ENCODE data around the gene ARMC9. TPM values are rescaled to one million over a fixed set of nuclear protein-coding genes. Genes with fewer than 3 reads are reported as not detected.

The ARMC9 gene
- total and polyA plus RNA-seq, 2 donors (not counting 3 experiments of a cell fraction or from before 2014, with no cell fraction given) = 16.4 to 24.2 TPM

- intact Hi-C loops (cut with micrococcal nuclease) (no loop called here), dilution Hi-C loops (cut with MboI; ENCODE audit: extremely low pct_ligation_motif_present, low sequenced_read_pairs) (no loop called here)
- Histone ChIP-seq H3K4me3 (replicated peaks in 1 of 3; ENCODE audit: insufficient read depth in 1 of 3, low read depth in 1 of 3, low read length in 3 of 3) (no peak overlapping the region), H3K27me3 (ENCODE audit: control insufficient read depth in 2 of 2, insufficient read depth in 2 of 2, low read length in 2 of 2) (no peaks in the 10 kb centered on the region), H3K27ac (ENCODE audit: insufficient read depth, low read depth, low read length) (no peak overlapping the region), H3K9ac (replicated peaks; ENCODE audit: extremely low read depth, insufficient read depth, low read length) (no peak overlapping the region), H3K79me2 (ENCODE audit: control insufficient read depth, insufficient read depth, low read length) (no peaks in the 10 kb centered on the region), H3K9me3 (replicated peaks; ENCODE audit: control insufficient read depth, insufficient read depth, low read length) (no peaks in the 10 kb centered on the region), H2AFZ (ENCODE audit: low read depth, low read length) (no peak overlapping the region), H3K36me3 (ENCODE audit: control insufficient read depth in 2 of 2, extremely low read depth in 1 of 2, insufficient read depth in 2 of 2, low read length in 2 of 2) (no peaks in the 10 kb centered on the region), H4K20me1 (replicated peaks; ENCODE audit: control insufficient read depth, extremely low read depth, insufficient read depth, low read length) (no peaks in the 10 kb centered on the region), H3K9me1 (replicated peaks; ENCODE audit: control insufficient read depth, extremely low read depth, insufficient read depth, low read length) (no peaks in the 10 kb centered on the region), H3K4me1 (ENCODE audit: control insufficient read depth, extremely low read depth, insufficient read depth, low read length) (peaks cover 3% of the 10 kb centered on the region), H3K4me2 (ENCODE audit: insufficient read depth, low read length) (no peak overlapping the region)
- BruUV-seq (replicated peaks) = no TSS peak
- ChIA-PET CTCF (interaction anchor here (1.1 to 5.4 kb wide), 10 partner anchors 10 to 307 kb away, joined by 3 to 70 read pairs (median 12); no protein-coding TSS in a partner anchor), POLR2A (no interaction called here)
- DNase-seq (ENCODE audit: low read depth, low spot score) = no peak
- FAIRE-seq = no peak
- TF ChIP-seq MYC (IDR thresholded peaks at IDR 0.05; ENCODE audit: low read depth, low read length) (no peak), POLR2A (IDR thresholded peaks at IDR 0.05; ENCODE audit: low read depth, low read length) (no peak), POLR2AphosphoS5 (IDR thresholded peaks at IDR 0.05; ENCODE audit: insufficient read depth, low read depth, low read length) (no peak), FOS (IDR thresholded peaks at IDR 0.05; ENCODE audit: borderline replicate concordance, insufficient read depth, low read length) (no peak), CTCF (IDR thresholded peaks at IDR 0.05; ENCODE audit: extremely low read depth in 1 of 2, insufficient read depth in 1 of 2, low read depth in 1 of 2, low read length in 2 of 2) (peak; percentile 8 to 38)
Measured at GRCh38 chr2:231410293-231411004, 212.0 kb downstream of the ARMC9 start.

- Histone ChIP-seq H3K9me3 (replicated peaks; ENCODE audit: control insufficient read depth, insufficient read depth, low read length) (no peaks in the 10 kb centered on the region), H4K20me1 (replicated peaks; ENCODE audit: control insufficient read depth, extremely low read depth, insufficient read depth, low read length) (no peaks in the 10 kb centered on the region), H3K4me1 (ENCODE audit: control insufficient read depth, extremely low read depth, insufficient read depth, low read length) (peaks cover 3% of the 10 kb centered on the region), H3K9ac (replicated peaks; ENCODE audit: extremely low read depth, insufficient read depth, low read length) (no peak overlapping the region), H2AFZ (ENCODE audit: low read depth, low read length) (no peak overlapping the region), H3K4me2 (ENCODE audit: insufficient read depth, low read length) (peak overlapping the region; percentile 25), H3K27ac (ENCODE audit: insufficient read depth, low read depth, low read length) (no peak overlapping the region), H3K9me1 (replicated peaks; ENCODE audit: control insufficient read depth, extremely low read depth, insufficient read depth, low read length) (no peaks in the 10 kb centered on the region), H3K36me3 (ENCODE audit: control insufficient read depth in 2 of 2, extremely low read depth in 1 of 2, insufficient read depth in 2 of 2, low read length in 2 of 2) (no peaks in the 10 kb centered on the region), H3K4me3 (replicated peaks in 1 of 3; ENCODE audit: insufficient read depth in 1 of 3, low read depth in 1 of 3, low read length in 3 of 3) (no peak overlapping the region), H3K27me3 (ENCODE audit: control insufficient read depth in 2 of 2, insufficient read depth in 2 of 2, low read length in 2 of 2) (no peaks in the 10 kb centered on the region), H3K79me2 (ENCODE audit: control insufficient read depth, insufficient read depth, low read length) (no peaks in the 10 kb centered on the region)
- FAIRE-seq = no peak
- POLR2A ChIA-PET = no interaction called here
- TF ChIP-seq MAX (IDR thresholded peaks at IDR 0.05; ENCODE audit: insufficient read depth, insufficient read length) (no peak), CTCF (IDR thresholded peaks at IDR 0.05; ENCODE audit: extremely low read depth in 1 of 2, insufficient read depth in 1 of 2, low read depth in 1 of 2, low read length in 2 of 2) (no peak), MYC (IDR thresholded peaks at IDR 0.05; ENCODE audit: low read depth, low read length) (no peak), EZH2 (IDR thresholded peaks at IDR 0.05; ENCODE audit: borderline replicate concordance, low read depth, low read length, severe bottlenecking) (no peak), JUN (IDR thresholded peaks at IDR 0.05; ENCODE audit: borderline replicate concordance, insufficient read depth, insufficient read length, low read depth) (no peak), GATA2 (IDR thresholded peaks at IDR 0.05; ENCODE audit: insufficient read depth, insufficient read length, low read depth, low read length) (no peak)
- intact Hi-C loops (cut with micrococcal nuclease) (no loop called here), dilution Hi-C loops (cut with MboI; ENCODE audit: extremely low pct_ligation_motif_present, low sequenced_read_pairs) (no loop called here)
- CTCF ChIA-PET = interaction anchor here (1.3 to 5.4 kb wide), 11 partner anchors 9 to 308 kb away, joined by 3 to 70 read pairs (median 10); no protein-coding TSS in a partner anchor
- no peak for DNase-seq (ENCODE audit: low read depth, low spot score)
- BruUV-seq (replicated peaks) = no TSS peak
Measured at GRCh38 chr2:231411237-231411636, 212.8 kb downstream of the ARMC9 start.

All from endothelial cell of umbilical vein (primary cell).